ENCODE measurements around the gene LGALS7. TPM values are rescaled to one million over a fixed set of nuclear protein-coding genes. Genes with fewer than 3 reads are reported as not detected.
A peak's percentile ranks its signal among the peaks of the same experiment; 100 is the strongest.

The LGALS7 gene
- total and polyA plus RNA-seq, 2 of the 13 experiments (the other 11 are each of a cell fraction or from before 2014, with no cell fraction given): 0.73 TPM; not detected in 1

DNA sequence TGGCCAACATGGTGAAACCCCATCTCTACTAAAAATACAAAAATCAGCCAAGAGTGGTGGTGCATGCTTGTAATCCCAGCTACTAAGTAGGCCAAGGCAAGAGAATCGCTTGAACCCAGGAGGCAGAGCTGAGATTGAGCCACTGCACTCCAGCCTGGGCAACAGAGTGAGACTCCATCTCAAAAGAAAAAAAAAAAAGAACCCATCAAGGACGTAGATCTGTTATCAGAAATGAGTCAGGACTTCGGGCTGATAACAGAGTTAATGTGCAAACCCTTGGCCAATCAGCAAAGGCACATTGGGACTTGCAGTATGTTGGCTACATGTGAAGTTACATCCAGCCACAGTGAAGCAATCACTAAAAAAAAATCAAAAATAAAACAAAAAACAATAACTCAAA is 10.9 kb upstream of the LGALS7 start (continued):
- TF ChIP-seq ZNF446 (CRISPR knock-in tag; IDR thresholded peaks at IDR 0.05): no peak
- TF ChIP-seq, protein P1, sequence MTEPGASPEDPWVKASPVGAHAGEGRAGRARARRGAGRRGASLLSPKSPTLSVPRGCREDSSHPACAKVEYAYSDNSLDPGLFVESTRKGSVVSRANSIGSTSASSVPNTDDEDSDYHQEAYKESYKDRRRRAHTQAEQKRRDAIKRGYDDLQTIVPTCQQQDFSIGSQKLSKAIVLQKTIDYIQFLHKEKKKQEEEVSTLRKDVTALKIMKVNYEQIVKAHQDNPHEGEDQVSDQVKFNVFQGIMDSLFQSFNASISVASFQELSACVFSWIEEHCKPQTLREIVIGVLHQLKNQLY (CRISPR knock-in tag; IDR thresholded peaks at IDR 0.05): no peak
- TF ChIP-seq, protein P2, sequence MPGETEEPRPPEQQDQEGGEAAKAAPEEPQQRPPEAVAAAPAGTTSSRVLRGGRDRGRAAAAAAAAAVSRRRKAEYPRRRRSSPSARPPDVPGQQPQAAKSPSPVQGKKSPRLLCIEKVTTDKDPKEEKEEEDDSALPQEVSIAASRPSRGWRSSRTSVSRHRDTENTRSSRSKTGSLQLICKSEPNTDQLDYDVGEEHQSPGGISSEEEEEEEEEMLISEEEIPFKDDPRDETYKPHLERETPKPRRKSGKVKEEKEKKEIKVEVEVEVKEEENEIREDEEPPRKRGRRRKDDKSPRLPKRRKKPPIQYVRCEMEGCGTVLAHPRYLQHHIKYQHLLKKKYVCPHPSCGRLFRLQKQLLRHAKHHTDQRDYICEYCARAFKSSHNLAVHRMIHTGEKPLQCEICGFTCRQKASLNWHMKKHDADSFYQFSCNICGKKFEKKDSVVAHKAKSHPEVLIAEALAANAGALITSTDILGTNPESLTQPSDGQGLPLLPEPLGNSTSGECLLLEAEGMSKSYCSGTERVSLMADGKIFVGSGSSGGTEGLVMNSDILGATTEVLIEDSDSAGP (CRISPR knock-in tag; IDR thresholded peaks at IDR 0.05; ENCODE audit: borderline replicate concordance): no peak
- TF ChIP-seq SSRP1 (CRISPR knock-in tag; IDR thresholded peaks at IDR 0.05): no peak
- TF ChIP-seq ZNF746 (CRISPR knock-in tag; IDR thresholded peaks at IDR 0.05): no peak
- TF ChIP-seq ZNF343 (CRISPR knock-in tag; IDR thresholded peaks at IDR 0.05): no peak
- TF ChIP-seq, protein P3, sequence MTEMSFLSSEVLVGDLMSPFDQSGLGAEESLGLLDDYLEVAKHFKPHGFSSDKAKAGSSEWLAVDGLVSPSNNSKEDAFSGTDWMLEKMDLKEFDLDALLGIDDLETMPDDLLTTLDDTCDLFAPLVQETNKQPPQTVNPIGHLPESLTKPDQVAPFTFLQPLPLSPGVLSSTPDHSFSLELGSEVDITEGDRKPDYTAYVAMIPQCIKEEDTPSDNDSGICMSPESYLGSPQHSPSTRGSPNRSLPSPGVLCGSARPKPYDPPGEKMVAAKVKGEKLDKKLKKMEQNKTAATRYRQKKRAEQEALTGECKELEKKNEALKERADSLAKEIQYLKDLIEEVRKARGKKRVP (CRISPR knock-in tag; IDR thresholded peaks at IDR 0.05): peak in 1 of 2 experiments; percentile 54; a peak in 1 of 4 replicates
- no peak for TF ChIP-seq ZNF510 (CRISPR knock-in tag; IDR thresholded peaks at IDR 0.05; ENCODE audit: low read depth)
- no peak for TF ChIP-seq IRF2 (CRISPR knock-in tag; IDR thresholded peaks at IDR 0.05)
- TF ChIP-seq ZNF557 (CRISPR knock-in tag; IDR thresholded peaks at IDR 0.05): no peak
- no peak for TF ChIP-seq ZNF883 (CRISPR knock-in tag; IDR thresholded peaks at IDR 0.05; ENCODE audit: not compliant biosample characterization)
- no peak for TF ChIP-seq KLF11 (CRISPR knock-in tag; IDR thresholded peaks at IDR 0.05)
- TF ChIP-seq ETV5 (CRISPR knock-in tag; IDR thresholded peaks at IDR 0.05; ENCODE audit: borderline replicate concordance): no peak
- no peak for TF ChIP-seq FOXC1 (CRISPR knock-in tag; IDR thresholded peaks at IDR 0.05; ENCODE audit: borderline replicate concordance)
- peak; percentile 30; the same call in 1 of the 2 replicates for TF ChIP-seq MED1 (CRISPR knock-in tag; IDR thresholded peaks at IDR 0.05)
- no peak for TF ChIP-seq ZKSCAN5 (CRISPR knock-in tag; IDR thresholded peaks at IDR 0.05)
- no peak for TF ChIP-seq SP4 (CRISPR knock-in tag; IDR thresholded peaks at IDR 0.05)
- TF ChIP-seq ZNF790 (CRISPR knock-in tag; IDR thresholded peaks at IDR 0.05; ENCODE audit: borderline replicate concordance): no peak
- TF ChIP-seq ZFX (CRISPR knock-in tag; IDR thresholded peaks at IDR 0.05; ENCODE audit: low read depth): no peak
- TF ChIP-seq DNMT3B (CRISPR knock-in tag; conservative IDR thresholded peaks at IDR 0.05): no peak
- TF ChIP-seq, protein P4, sequence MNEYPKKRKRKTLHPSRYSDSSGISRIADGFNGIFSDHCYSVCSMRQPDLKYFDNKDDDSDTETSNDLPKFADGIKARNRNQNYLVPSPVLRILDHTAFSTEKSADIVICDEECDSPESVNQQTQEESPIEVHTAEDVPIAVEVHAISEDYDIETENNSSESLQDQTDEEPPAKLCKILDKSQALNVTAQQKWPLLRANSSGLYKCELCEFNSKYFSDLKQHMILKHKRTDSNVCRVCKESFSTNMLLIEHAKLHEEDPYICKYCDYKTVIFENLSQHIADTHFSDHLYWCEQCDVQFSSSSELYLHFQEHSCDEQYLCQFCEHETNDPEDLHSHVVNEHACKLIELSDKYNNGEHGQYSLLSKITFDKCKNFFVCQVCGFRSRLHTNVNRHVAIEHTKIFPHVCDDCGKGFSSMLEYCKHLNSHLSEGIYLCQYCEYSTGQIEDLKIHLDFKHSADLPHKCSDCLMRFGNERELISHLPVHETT (CRISPR knock-in tag; conservative IDR thresholded peaks at IDR 0.05): no peak
- TF ChIP-seq, protein P5, sequence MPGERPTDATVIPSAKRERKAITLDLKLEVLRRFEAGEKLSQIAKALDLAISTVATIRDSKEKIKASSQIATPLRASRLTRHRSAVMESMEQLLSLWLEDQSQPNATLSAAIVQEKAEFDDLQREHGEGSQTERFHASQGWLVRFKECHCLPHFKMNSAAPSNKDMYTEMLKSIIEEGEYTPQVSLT (CRISPR knock-in tag; IDR thresholded peaks at IDR 0.05; ENCODE audit: borderline replicate concordance, low read depth): no peak
- TF ChIP-seq RFX1 (IDR thresholded peaks at IDR 0.05): no peak
- no peak for TF ChIP-seq TRIM24 (CRISPR knock-in tag; IDR thresholded peaks at IDR 0.05)
- TF ChIP-seq ZBTB1 (CRISPR knock-in tag; IDR thresholded peaks at IDR 0.05; ENCODE audit: borderline replicate concordance): no peak
- TF ChIP-seq TARDBP (CRISPR knock-in tag; IDR thresholded peaks at IDR 0.05): no peak
- TF ChIP-seq, protein P6, sequence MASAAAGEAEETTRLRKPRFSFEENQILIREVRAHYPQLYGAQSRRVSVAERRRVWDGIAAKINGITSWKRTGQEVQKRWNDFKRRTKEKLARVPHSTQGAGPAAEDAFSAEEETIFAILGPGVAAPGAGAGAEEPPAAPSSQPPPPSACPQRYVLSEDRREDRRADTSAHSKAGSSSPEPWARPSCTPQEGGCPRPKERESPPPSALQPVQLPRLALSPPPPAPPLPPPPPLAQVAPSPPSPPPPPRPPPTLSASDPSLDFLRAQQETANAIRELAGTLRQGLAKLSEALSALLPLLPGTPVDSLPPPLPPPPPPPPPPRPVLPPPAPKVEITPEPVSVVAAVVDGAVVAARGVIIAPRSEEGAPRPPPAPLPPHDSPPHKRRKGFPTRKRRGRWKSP (CRISPR knock-in tag; IDR thresholded peaks at IDR 0.05): no peak
- no peak for TF ChIP-seq RAD21 (CRISPR knock-in tag; IDR thresholded peaks at IDR 0.05)

Data from HepG2 (cell line).